K562 (cell line): ENCODE data around the gene PPM1F. TPM values are rescaled to one million over a fixed set of nuclear protein-coding genes. Genes with fewer than 3 reads are reported as not detected.
A peak's percentile ranks its signal among the peaks of the same experiment; 100 is the strongest.

Source experiments
- ATAC-seq: fragments of 200-7000 bp; cut with Tn5 transposase; 3 replicates; pipeline ENCODE4 v1.9.1; 2020; ENCODE audit warnings: moderate library complexity
- BruUV-seq: library from RNA; stranded (reverse); fragments of 400-500 nt; replicated peaks from 2 replicates; lab custom pipeline; 2021; lab: Mats Ljungman, UMichigan
- CTCF ChIA-PET: fragments of 300-600 bp; formaldehyde crosslinking; extraction: SDS; loops from one replicate; lab custom pipeline; 2021; ENCODE audit warnings: low intra/inter-chr PET ratio; lab: Yijun Ruan, JAX
- POLR2A ChIA-PET: fragments of 300-600, 350-650 bp; sonication (Branson Sonifier 250); formaldehyde crosslinking; extraction: SDS; loops from one replicate; lab custom pipeline; 2021; ENCODE audit warnings: antibody characterized with exemption, inconsistent platforms; lab: Yijun Ruan, JAX
- DNase-seq, 4 experiments: peaks; one replicate each; pipeline versions ENCODE4 v3.0.0 to v3.0.0-alpha.2; 2011 to 2018; ENCODE audit warnings: low spot score in 3 of 4, mixed read lengths in 3 of 4; ENCODE audit errors: extremely low read depth in 1 of 4
- FAIRE-seq: peaks from 2 replicates; lab custom pipeline; 2011; peaks lifted over from hg19 to GRCh38; lab: Jason Lieb, UNC
- H2AFZ ChIP-seq: 2 replicates; pipeline ENCODE4 v1.6.0; 2011; ENCODE audit warnings: low read depth, low read length, control low read depth, inconsistent platforms
- H3K27ac ChIP-seq: fragments of 200-600 bp; 3 replicates; pipeline ENCODE4 v1.8.0; 2011; ENCODE audit warnings: low read depth, mild to moderate bottlenecking, control low read depth, inconsistent platforms, low read length, moderate library complexity, mixed read lengths; ENCODE audit errors: extremely low read depth
- H3K27me3 ChIP-seq, 2 experiments: fragments of 300-600 bp in 1 of 2; 2 replicates in 1 of 2; 3 replicates in 1 of 2; pipeline versions ENCODE4 v1.6.0 to v1.8.0; 2011; ENCODE audit warnings: inconsistent platforms in 2 of 2, low read length in 2 of 2, mild to moderate bottlenecking in 1 of 2, mixed read lengths in 1 of 2, moderate library complexity in 1 of 2; ENCODE audit not compliant: control insufficient read depth in 2 of 2, insufficient read depth in 2 of 2
- H3K36me3 ChIP-seq: fragments of 300-600 bp; 3 replicates; pipeline ENCODE4 v1.8.0; 2011; ENCODE audit warnings: mild to moderate bottlenecking, low read length, inconsistent platforms; ENCODE audit not compliant: control insufficient read depth, insufficient read depth
- H3K4me1 ChIP-seq, 2 experiments: fragments of 200-600 bp in 1 of 2; replicated peaks in 1 of 2; 2 replicates in 1 of 2; 3 replicates in 1 of 2; pipeline versions ENCODE4 v1.5.1 to v1.8.0; 2011; ENCODE audit warnings: inconsistent platforms in 2 of 2, low read length in 2 of 2, mild to moderate bottlenecking in 1 of 2, mixed read lengths in 1 of 2, moderate library complexity in 1 of 2; ENCODE audit not compliant: control insufficient read depth in 2 of 2, insufficient read depth in 2 of 2
- H3K4me2 ChIP-seq: 2 replicates; pipeline ENCODE4 v1.6.1; 2011; ENCODE audit warnings: low read length, control low read depth, inconsistent platforms, mixed read lengths; ENCODE audit not compliant: insufficient read depth
- H3K4me3 ChIP-seq: fragments of 200-600 bp; sonication (generic), shearing (Covaris generic); 2 replicates; pipeline ENCODE4 v1.5.1; 2016; ENCODE audit warnings: control low read depth, inconsistent platforms
- H3K79me2 ChIP-seq: fragments of 200-600 bp; 3 replicates; pipeline ENCODE4 v1.8.0; 2011; ENCODE audit warnings: low read length, inconsistent platforms; ENCODE audit not compliant: control insufficient read depth, insufficient read depth
- H3K9ac ChIP-seq, 2 experiments: 2 replicates each; pipeline versions ENCODE4 v1.6.0 to v1.6.1; 2011; ENCODE audit warnings: low read depth in 2 of 2, low read length in 2 of 2, control low read depth in 1 of 2, inconsistent platforms in 1 of 2, mild to moderate bottlenecking in 1 of 2, mixed read lengths in 1 of 2; ENCODE audit not compliant: insufficient read depth in 1 of 2
- H3K9me1 ChIP-seq: one replicate; pipeline ENCODE4 v1.6.0; 2011; ENCODE audit warnings: inconsistent platforms, mild to moderate bottlenecking, low read length, moderate library complexity; ENCODE audit not compliant: control insufficient read depth, insufficient read depth
- H3K9me3 ChIP-seq: replicated peaks from 2 replicates; pipeline ENCODE4 v1.5.1; 2011; ENCODE audit warnings: low read depth, low read length, inconsistent platforms; ENCODE audit not compliant: control insufficient read depth, insufficient read depth
- H4K20me1 ChIP-seq: replicated peaks from 2 replicates; pipeline ENCODE4 v1.6.1; 2011; ENCODE audit warnings: low read length, inconsistent platforms, mixed read lengths; ENCODE audit not compliant: control insufficient read depth, insufficient read depth
- FOXP1 ChIP-seq: sonication (generic); formaldehyde crosslinking; IDR thresholded peaks from 2 replicates; pipeline ENCODE4 v1.8.0; 2022; ENCODE audit warnings: mild to moderate bottlenecking, missing genetic modification reagents
- GABPA ChIP-seq: fragments of 200-800 bp; sonication (Bioruptor generic); conservative IDR thresholded peaks from 2 replicates; pipeline ENCODE4 v1.6.1; 2016; ENCODE audit warnings: low read depth, missing genetic modification characterization, missing compliant biosample characterization
- IFI16 ChIP-seq: fragments of 250-450 bp; sonication (Bioruptor Pico); IDR thresholded peaks from 2 replicates; pipeline ENCODE4 v2.1.2; 2022; ENCODE audit warnings: mild to moderate bottlenecking, inconsistent platforms
- KAT8 ChIP-seq: fragments of 450-650 bp; IDR thresholded peaks from 2 replicates; pipeline ENCODE4 v1.6.1; 2016; ENCODE audit warnings: low read depth, mild to moderate bottlenecking
- KLF13 ChIP-seq: fragments of 450-650 bp; IDR thresholded peaks from 2 replicates; pipeline ENCODE4 v1.6.1; 2016; ENCODE audit warnings: missing genetic modification characterization, low read depth, mild to moderate bottlenecking, missing compliant biosample characterization, moderate library complexity, borderline replicate concordance
- PYGO2 ChIP-seq: fragments of 450-650 bp; IDR thresholded peaks from 2 replicates; pipeline ENCODE4 v1.6.1; 2016; ENCODE audit warnings: mild to moderate bottlenecking, missing genetic modification characterization, moderate library complexity, missing compliant biosample characterization
- SP2 ChIP-seq: IDR thresholded peaks from 2 replicates; pipeline ENCODE4 v1.6.1; 2011; ENCODE audit warnings: mild to moderate bottlenecking, low read depth, low read length, moderate library complexity; ENCODE audit not compliant: poor library complexity, severe bottlenecking; ENCODE audit errors: extremely low read depth
- SUPT5H ChIP-seq: fragments of 450-650 bp; IDR thresholded peaks from 2 replicates; pipeline ENCODE4 v1.6.1; 2016
- TAF7 ChIP-seq: fragments of 450-650 bp; IDR thresholded peaks from 2 replicates; pipeline ENCODE4 v1.6.1; 2016; ENCODE audit warnings: missing genetic modification characterization, missing compliant biosample characterization
- TEAD2 ChIP-seq: fragments of 450-650 bp; IDR thresholded peaks from 2 replicates; pipeline ENCODE4 v1.6.1; 2016; ENCODE audit warnings: missing genetic modification characterization, control low read depth, missing compliant biosample characterization
- WGBS: fragments of 100-300 bp; shearing (Covaris generic); methylation state at CpG from one replicate; pipeline ENCODE4 v1.1.6; 2016; ENCODE audit warnings: low coverage, mixed read lengths; ENCODE audit not compliant: insufficient coverage; ENCODE audit errors: missing lambda C conversion rate; 5-methylcytosine and 5-hydroxymethylcytosine counted together
- in situ Hi-C: fragments of 300-500 bp; cut with MboI; formaldehyde crosslinking; loops from 4 replicates; pipeline ENCODE4 v1.15.0; 2018; ENCODE audit warnings: inconsistent platforms, mixed read lengths
- intact Hi-C: fragments of 100-400 bp; cut with micrococcal nuclease; formaldehyde crosslinking; loops from 2 replicates; pipeline ENCODE4 v1.14.2; 2022
- polyA plus RNA-seq, 8 experiments: library from polyadenylated mRNA; depleted of rRNA in 4 of 8; stranded (reverse) in 5 of 8; unstranded in 3 of 8; fragments of >200 nt; fragmentation: Nextera tagmentation in 2 of 8; fragmentation: Illumina TruSeq in 1 of 8; extraction: Ambion mirVana in 2 of 8; extraction: Trizol in 1 of 8; gene quantifications; 2 replicates each; pipeline versions ENCODE4 v1.2.1 to v1.2.3, GENCODE V29; 2011 to 2014; ENCODE audit warnings: inconsistent platforms in 1 of 8, missing spikeins in 1 of 8
- total RNA-seq, 7 experiments: library from RNA; depleted of rRNA in 6 of 7; stranded (reverse); fragments of >200 nt in 6 of 7; fragmentation: Illumina TruSeq in 2 of 7; extraction: Trizol in 2 of 7; gene quantifications; 2 replicates each; pipeline versions ENCODE4 v1.2.1 to v1.2.3, GENCODE V29; 2011 to 2021; ENCODE audit warnings: low replicate concordance in 1 of 7
- TF ChIP-seq, protein P1 (sequence below): fragments of 250-450 bp; sonication (Bioruptor Pico); IDR thresholded peaks from 2 replicates; pipeline ENCODE4 v1.8.0; 2022; ENCODE audit warnings: inconsistent platforms, mild to moderate bottlenecking, moderate library complexity, borderline replicate concordance
- TF ChIP-seq, protein P2 (sequence below): fragments of 450-650 bp; formaldehyde crosslinking; IDR thresholded peaks from 2 replicates; pipeline ENCODE4 v1.4.0; 2020; ENCODE audit warnings: mild to moderate bottlenecking, moderate library complexity
- TF ChIP-seq, protein P3 (sequence below): IDR thresholded peaks from 2 replicates; pipeline ENCODE4 v1.6.1; 2016; ENCODE audit warnings: missing genetic modification characterization, missing compliant biosample characterization

PPM1F gene
- total and polyA plus RNA-seq, 9 of the 15 experiments (the other 6 are each of a cell fraction or from before 2014, with no cell fraction given): 2.1 to 159 (median 64.0) TPM

DNA sequence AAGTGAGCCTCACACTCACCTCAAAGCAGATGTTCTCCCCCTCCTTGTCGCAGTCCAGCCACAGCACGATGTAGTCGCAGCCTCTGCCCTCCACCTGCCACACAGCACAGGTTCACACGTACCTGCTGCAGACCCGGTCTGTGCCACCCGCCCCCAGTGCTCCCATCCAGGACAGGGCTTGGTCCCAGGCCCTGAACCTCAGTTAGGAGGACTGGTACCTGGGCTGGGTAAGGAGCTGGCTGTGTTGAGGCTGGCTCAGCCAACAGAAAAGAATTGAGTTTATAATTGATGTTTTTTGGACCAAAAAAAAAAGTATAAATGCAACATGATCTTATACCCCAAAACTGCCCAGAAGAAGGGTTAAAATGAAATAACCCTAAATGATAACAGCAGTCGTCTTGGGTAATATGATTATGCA, 19.2 kb upstream of the PPM1F start:
- no peak for ATAC-seq
- H3K27ac ChIP-seq: no peak overlapping the region
- H3K4me1 ChIP-seq: peaks cover 0 to 19% of the 10 kb centered on the region in 2 experiments; a peak in 1 of 5 replicates
- intact Hi-C loops: no loop called here
- H3K36me3 ChIP-seq: peaks cover 97% of the 10 kb centered on the region
- BruUV-seq: no TSS peak
- CTCF ChIA-PET: interaction anchor here (0.6 to 2.1 kb wide), 6 partner anchors 77 to 305 kb away, joined by 3 to 12 read pairs (median 4); no protein-coding TSS in a partner anchor
- peaks cover 6% of the 10 kb centered on the region; the same call in 1 of the 3 replicates for H3K79me2 ChIP-seq
- POLR2A ChIA-PET: interaction anchor here (0.6 to 15.7 kb wide), 10 partner anchors 11 to 1124 kb away, joined by 3 to 382 read pairs (median 4); partner anchors contain the start of genes PPM1F and TOP3B
- peaks cover 57% of the 10 kb centered on the region for H4K20me1 ChIP-seq
- no peak overlapping the region for H3K4me3 ChIP-seq
- DNase-seq: no peak
- H3K9ac ChIP-seq: no peak overlapping the region; a peak in 1 of 4 replicates
- H2AFZ ChIP-seq: no peak overlapping the region
- no peak overlapping the region for H3K4me2 ChIP-seq
- in situ Hi-C loops: no loop called here
- no peaks in the 10 kb centered on the region for H3K9me3 ChIP-seq
- peaks cover 14% of the 10 kb centered on the region for H3K9me1 ChIP-seq
- WGBS: 64% methylated on average over 7 of the region's 7 CpGs
- no peaks in the 10 kb centered on the region for H3K27me3 ChIP-seq
- no peak for FAIRE-seq
- TF ChIP-seq KAT8 (0 out of 2 replicates have a peak, but pooled peaks have one; percentile 51), IFI16 (CRISPR knock-in tag) (0 out of 2 replicates have a peak, but pooled peaks have one; percentile 47), TAF7 (no peak), PYGO2 (tag) (0 out of 2 replicates have a peak, but pooled peaks have one; percentile 38), GABPA (tag) (no peak), SP2 (peak; percentile 22), SUPT5H (peak; percentile 39; the same call in 1 of the 2 replicates), TEAD2 (no peak), KLF13 (tag) (0 out of 2 replicates have a peak, but pooled peaks have one; percentile 19), FOXP1 (CRISPR knock-in tag) (no peak)
- TF ChIP-seq, protein P1, sequence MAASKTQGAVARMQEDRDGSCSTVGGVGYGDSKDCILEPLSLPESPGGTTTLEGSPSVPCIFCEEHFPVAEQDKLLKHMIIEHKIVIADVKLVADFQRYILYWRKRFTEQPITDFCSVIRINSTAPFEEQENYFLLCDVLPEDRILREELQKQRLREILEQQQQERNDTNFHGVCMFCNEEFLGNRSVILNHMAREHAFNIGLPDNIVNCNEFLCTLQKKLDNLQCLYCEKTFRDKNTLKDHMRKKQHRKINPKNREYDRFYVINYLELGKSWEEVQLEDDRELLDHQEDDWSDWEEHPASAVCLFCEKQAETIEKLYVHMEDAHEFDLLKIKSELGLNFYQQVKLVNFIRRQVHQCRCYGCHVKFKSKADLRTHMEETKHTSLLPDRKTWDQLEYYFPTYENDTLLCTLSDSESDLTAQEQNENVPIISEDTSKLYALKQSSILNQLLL: 0 out of 2 replicates have a peak, but pooled peaks have one; percentile 34
- TF ChIP-seq, protein P2, sequence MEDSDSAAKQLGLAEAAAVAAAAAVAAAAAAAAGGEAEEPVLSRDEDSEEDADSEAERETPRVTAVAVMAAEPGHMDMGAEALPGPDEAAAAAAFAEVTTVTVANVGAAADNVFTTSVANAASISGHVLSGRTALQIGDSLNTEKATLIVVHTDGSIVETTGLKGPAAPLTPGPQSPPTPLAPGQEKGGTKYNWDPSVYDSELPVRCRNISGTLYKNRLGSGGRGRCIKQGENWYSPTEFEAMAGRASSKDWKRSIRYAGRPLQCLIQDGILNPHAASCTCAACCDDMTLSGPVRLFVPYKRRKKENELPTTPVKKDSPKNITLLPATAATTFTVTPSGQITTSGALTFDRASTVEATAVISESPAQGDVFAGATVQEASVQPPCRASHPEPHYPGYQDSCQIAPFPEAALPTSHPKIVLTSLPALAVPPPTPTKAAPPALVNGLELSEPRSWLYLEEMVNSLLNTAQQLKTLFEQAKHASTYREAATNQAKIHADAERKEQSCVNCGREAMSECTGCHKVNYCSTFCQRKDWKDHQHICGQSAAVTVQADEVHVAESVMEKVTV (CRISPR knock-in tag): no peak
- TF ChIP-seq, protein P3, sequence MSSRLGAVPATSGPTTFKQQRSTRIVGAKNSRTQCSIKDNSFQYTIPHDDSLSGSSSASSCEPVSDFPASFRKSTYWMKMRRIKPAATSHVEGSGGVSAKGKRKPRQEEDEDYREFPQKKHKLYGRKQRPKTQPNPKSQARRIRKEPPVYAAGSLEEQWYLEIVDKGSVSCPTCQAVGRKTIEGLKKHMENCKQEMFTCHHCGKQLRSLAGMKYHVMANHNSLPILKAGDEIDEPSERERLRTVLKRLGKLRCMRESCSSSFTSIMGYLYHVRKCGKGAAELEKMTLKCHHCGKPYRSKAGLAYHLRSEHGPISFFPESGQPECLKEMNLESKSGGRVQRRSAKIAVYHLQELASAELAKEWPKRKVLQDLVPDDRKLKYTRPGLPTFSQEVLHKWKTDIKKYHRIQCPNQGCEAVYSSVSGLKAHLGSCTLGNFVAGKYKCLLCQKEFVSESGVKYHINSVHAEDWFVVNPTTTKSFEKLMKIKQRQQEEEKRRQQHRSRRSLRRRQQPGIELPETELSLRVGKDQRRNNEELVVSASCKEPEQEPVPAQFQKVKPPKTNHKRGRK (tag): peak; percentile 25; the same call in 1 of the 2 replicates
